B cell (primary cell): ENCODE data around the gene TCF12. TPM values are rescaled to one million over a fixed set of nuclear protein-coding genes. Genes with fewer than 3 reads are reported as not detected.

ENCODE experiments used
- ATAC-seq: fragments of 200-7000 bp; cut with Tn5 transposase; one replicate; pipeline ENCODE4 v1.10.0; 2021; ENCODE audit warnings: low read depth, mild to moderate bottlenecking, moderate number of reproducible peaks, moderate library complexity
- CTCF ChIA-PET: fragments of 350-600 bp; sonication (Branson Sonifier 250); formaldehyde crosslinking; loops from one replicate; lab custom pipeline; 2021; ENCODE audit warnings: antibody characterized with exemption, inconsistent platforms; lab: Charles Lee
- POLR2A ChIA-PET: fragments of 350-600 bp; sonication (Branson Sonifier 250); formaldehyde crosslinking; loops from one replicate; lab custom pipeline; 2021; ENCODE audit warnings: antibody characterized with exemption; lab: Charles Lee
- DNase-seq: peaks from one replicate; pipeline ENCODE4 v3.0.0; 2013
- H2AFZ ChIP-seq: 2 replicates; pipeline ENCODE4 v1.6.1; 2012; ENCODE audit warnings: mild to moderate bottlenecking, low read depth, low read length; ENCODE audit not compliant: insufficient read depth, poor library complexity, severe bottlenecking
- H3K27ac ChIP-seq, 2 donors: 1 replicate in 1 of 2; 2 replicates in 1 of 2; pipeline ENCODE4 v1.5.1; 2012 to 2013; ENCODE audit warnings: low read length in 2 of 2, mild to moderate bottlenecking in 2 of 2, moderate library complexity in 1 of 2
- H3K27me3 ChIP-seq, 4 experiments: fragments of 200-600 bp in 1 of 4; sonication (generic) in 1 of 4; replicated peaks in 1 of 4; 1 replicate in 2 of 4; 2 replicates in 2 of 4; pipeline versions ENCODE4 v1.6.1 to v1.7.0; 2013 to 2016; ENCODE audit warnings: low read length in 3 of 4, mild to moderate bottlenecking in 2 of 4, mixed read lengths in 1 of 4, moderate library complexity in 1 of 4; ENCODE audit not compliant: insufficient read depth in 4 of 4, control insufficient read depth in 3 of 4; ENCODE audit errors: control extremely low read depth in 1 of 4
- H3K36me3 ChIP-seq, 2 experiments: replicated peaks in 1 of 2; 1 replicate in 1 of 2; 2 replicates in 1 of 2; pipeline versions ENCODE4 v1.6.1 to v1.7.1; 2013; ENCODE audit warnings: low read length in 1 of 2; ENCODE audit not compliant: insufficient read depth in 2 of 2, control insufficient read depth in 1 of 2; ENCODE audit errors: control extremely low read depth in 1 of 2, extremely low read depth in 1 of 2
- H3K4me1 ChIP-seq, 2 donors: fragments of 200-600 bp in 1 of 2; sonication (generic) in 1 of 2; 1 replicate in 1 of 2; 2 replicates in 1 of 2; pipeline versions ENCODE4 v1.5.1 to v1.6.1; 2013 to 2017; ENCODE audit warnings: low read length in 2 of 2; ENCODE audit not compliant: control insufficient read depth in 2 of 2, insufficient read depth in 2 of 2
- H3K4me2 ChIP-seq: replicated peaks from 2 replicates; pipeline ENCODE3; 2012; ENCODE audit warnings: mild to moderate bottlenecking, low read depth, low read length; ENCODE audit not compliant: poor library complexity, severe bottlenecking
- H3K4me3 ChIP-seq, 5 experiments: fragments of 200-600 bp in 1 of 5; sonication (generic) in 1 of 5; 1 replicate in 3 of 5; 2 replicates in 2 of 5; pipeline versions ENCODE4 v1.5.1 to v1.7.0; 2011 to 2016; ENCODE audit warnings: low read length in 4 of 5, mild to moderate bottlenecking in 4 of 5, low read depth in 2 of 5, control low read depth in 1 of 5, moderate library complexity in 1 of 5; ENCODE audit not compliant: insufficient read depth in 1 of 5; ENCODE audit errors: control extremely low read depth in 1 of 5, extremely low read depth in 1 of 5
- H3K79me2 ChIP-seq: fragments of 200-600 bp; sonication (generic); one replicate; pipeline ENCODE4 v1.6.0; 2016; ENCODE audit warnings: low read length; ENCODE audit not compliant: control insufficient read depth, insufficient read depth
- H3K9ac ChIP-seq: fragments of 200-600 bp; sonication (generic); 2 replicates; pipeline ENCODE4 v1.6.1; 2017; ENCODE audit warnings: mild to moderate bottlenecking, low read length, moderate library complexity
- H3K9me3 ChIP-seq, 3 donors: one replicate each; pipeline versions ENCODE4 v1.6.1 to v1.7.1; 2013; ENCODE audit warnings: low read length in 2 of 3; ENCODE audit not compliant: control insufficient read depth in 2 of 3, insufficient read depth in 1 of 3; ENCODE audit errors: control extremely low read depth in 1 of 3
- H4K20me1 ChIP-seq: 2 replicates; pipeline ENCODE4 v1.6.0; 2012; ENCODE audit warnings: mild to moderate bottlenecking, low read length; ENCODE audit not compliant: insufficient read depth, control insufficient read depth, poor library complexity, severe bottlenecking
- H3K27ac Mint-ChIP-seq: one replicate; pipeline ENCODE4 v1.8.0; 2021; ENCODE audit warnings: mixed read lengths
- H3K27me3 Mint-ChIP-seq: one replicate; pipeline ENCODE4 v1.8.0; 2021; ENCODE audit warnings: mixed read lengths
- H3K4me1 Mint-ChIP-seq: one replicate; pipeline ENCODE4 v1.8.0; 2021; ENCODE audit warnings: mixed read lengths
- H3K4me3 Mint-ChIP-seq: one replicate; pipeline ENCODE4 v1.8.0; 2021; ENCODE audit warnings: mixed read lengths
- H3K9me3 Mint-ChIP-seq: one replicate; pipeline ENCODE4 v1.8.0; 2022; ENCODE audit warnings: mixed read lengths; ENCODE audit not compliant: insufficient read depth
- CTCF ChIP-seq: fragments of 200-600 bp; IDR thresholded peaks from one replicate; pipeline ENCODE4 v1.8.0; 2022; ENCODE audit warnings: antibody characterized with exemption, mild to moderate bottlenecking
- EZH2 ChIP-seq: IDR thresholded peaks from 2 replicates; pipeline ENCODE4 v1.6.1; 2012; ENCODE audit warnings: borderline replicate concordance, low read depth, mild to moderate bottlenecking, moderate library complexity, low read length; ENCODE audit not compliant: insufficient read depth, poor library complexity, severe bottlenecking
- WGBS: methylation state at CpG from one replicate; pipeline ENCODE4 v1.1.5; 2013; ENCODE audit warnings: missing lambda C conversion rate; ENCODE audit not compliant: insufficient coverage; 5-methylcytosine and 5-hydroxymethylcytosine counted together
- intact Hi-C: fragments of 100-400 bp; cut with micrococcal nuclease; formaldehyde crosslinking; loops from one replicate; pipeline ENCODE4 v1.10.0; 2022
- polyA plus RNA-seq: library from polyadenylated mRNA; depleted of rRNA; stranded (reverse); fragments of >200 nt; gene quantifications from 2 replicates; pipeline ENCODE4 v1.2.3, GENCODE V29; 2012
- total RNA-seq, 2 donors: library from RNA; stranded (reverse); fragments of 120-200 nt in 1 of 2; gene quantifications; 1 replicate in 1 of 2; 2 replicates in 1 of 2; pipeline versions ENCODE4 v1.2.3 to v1.2.4, GENCODE V29; 2013 to 2022

The TCF12 gene
- total and polyA plus RNA-seq, 2 donors (not counting 1 experiment from before 2014, with no cell fraction given), result 27.1 to 131 TPM

GRCh38 chr15:57167821-57168395 is 249.5 kb downstream of the TCF12 start:
- no peak overlapping the region for H3K4me2 ChIP-seq
- H3K27me3 ChIP-seq, result no peaks in the 10 kb centered on the region
- H2AFZ ChIP-seq, result no peak overlapping the region
- Mint-ChIP-seq H3K27me3 (no peaks in the 10 kb centered on the region), H3K9me3 (peaks cover 7% of the 10 kb centered on the region), H3K4me1 (peaks cover 5% of the 10 kb centered on the region), H3K27ac (no peak overlapping the region), H3K4me3 (no peak overlapping the region)
- CTCF ChIA-PET, result interaction anchor here (0.8 kb wide), 1 partner anchor 138 kb away, joined by 4 read pairs; no protein-coding TSS in a partner anchor
- intact Hi-C loops, result no loop called here
- TF ChIP-seq EZH2, result no peak
- no peak for TF ChIP-seq CTCF
- H3K4me1 ChIP-seq, result no peaks in the 10 kb centered on the region
- H3K79me2 ChIP-seq, result no peaks in the 10 kb centered on the region
- H3K9me3 ChIP-seq, result no peaks in the 10 kb centered on the region
- H4K20me1 ChIP-seq, result no peaks in the 10 kb centered on the region
- no peak for ATAC-seq
- no peak for DNase-seq
- no peak overlapping the region for H3K27ac ChIP-seq
- no peak overlapping the region for H3K4me3 ChIP-seq
- POLR2A ChIA-PET, result no interaction called here
- WGBS, result no CpG with 5 or more reads among the region's 3 CpGs
- H3K36me3 ChIP-seq, result peaks cover 0 to 3% of the 10 kb centered on the region in 2 experiments
- H3K9ac ChIP-seq, result no peak overlapping the region

DNA sequence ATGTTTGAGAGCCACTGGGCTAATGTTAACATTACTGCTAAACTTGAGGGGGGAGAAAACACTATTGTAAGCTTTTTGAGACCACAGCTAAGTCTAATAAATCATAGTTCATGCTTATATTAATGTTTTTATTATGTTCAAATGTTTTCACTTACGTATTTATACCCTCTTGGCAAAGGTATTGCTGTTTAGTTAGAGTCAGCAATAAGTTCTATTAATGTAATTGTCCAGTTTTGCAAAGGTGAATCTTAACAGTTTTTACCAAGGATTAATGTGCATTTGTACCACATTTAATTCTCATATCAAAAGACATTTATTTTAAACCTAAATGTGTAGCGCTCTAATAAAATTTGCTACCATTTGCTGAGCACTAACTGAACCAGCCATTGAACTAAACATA is 251.2 kb downstream of the TCF12 start:
- Mint-ChIP-seq H3K9me3 (no peaks in the 10 kb centered on the region), H3K4me3 (no peak overlapping the region), H3K4me1 (peaks cover 16% of the 10 kb centered on the region), H3K27me3 (no peaks in the 10 kb centered on the region), H3K27ac (no peak overlapping the region)
- Histone ChIP-seq H3K27ac (no peak overlapping the region), H2AFZ (no peak overlapping the region), H3K79me2 (no peaks in the 10 kb centered on the region), H4K20me1 (no peaks in the 10 kb centered on the region), H3K4me3 (no peak overlapping the region), H3K36me3 (peaks cover 0 to 3% of the 10 kb centered on the region in 2 experiments), H3K9me3 (no peaks in the 10 kb centered on the region), H3K4me2 (no peak overlapping the region), H3K4me1 (no peaks in the 10 kb centered on the region), H3K27me3 (no peaks in the 10 kb centered on the region), H3K9ac (no peak overlapping the region)
- no CpG with 5 or more reads among the region's 2 CpGs for WGBS
- TF ChIP-seq CTCF (no peak), EZH2 (no peak)
- no peak for ATAC-seq
- CTCF ChIA-PET, result no interaction called here
- DNase-seq, result no peak
- intact Hi-C loops, result no loop called here
- POLR2A ChIA-PET, result no interaction called here
